ENCODE results near the gene DRGX. TPM values are rescaled to one million over a fixed set of nuclear protein-coding genes. Genes with fewer than 3 reads are reported as not detected.

Gene DRGX
- total and polyA plus RNA-seq, 2 donors (not counting 3 experiments of a cell fraction or from before 2014, with no cell fraction given) = not detected

GRCh38 chr10:49375611-49376010 is 20.3 kb downstream of the DRGX start:
- dilution Hi-C loops (cut with MboI; ENCODE audit: extremely low pct_ligation_motif_present, low sequenced_read_pairs) (no loop called here), intact Hi-C loops (cut with micrococcal nuclease) (no loop called here)
- no peaks in the 10 kb centered on the region for H3K36me3 ChIP-seq (ENCODE audit: control insufficient read depth in 2 of 2, extremely low read depth in 1 of 2, insufficient read depth in 2 of 2, low read length in 2 of 2)
- no peak overlapping the region for H3K9ac ChIP-seq (replicated peaks; ENCODE audit: extremely low read depth, insufficient read depth, low read length)
- POLR2A ChIA-PET = no interaction called here
- H3K9me1 ChIP-seq (replicated peaks; ENCODE audit: control insufficient read depth, extremely low read depth, insufficient read depth, low read length) = no peaks in the 10 kb centered on the region
- no peaks in the 10 kb centered on the region for H3K79me2 ChIP-seq (ENCODE audit: control insufficient read depth, insufficient read depth, low read length)
- H3K27ac ChIP-seq (ENCODE audit: insufficient read depth, low read depth, low read length) = no peak overlapping the region
- FAIRE-seq (no peak), DNase-seq (ENCODE audit: low read depth, low spot score) (no peak)
- peaks cover 2 to 14% of the 10 kb centered on the region in 2 experiments for H3K27me3 ChIP-seq (ENCODE audit: control insufficient read depth in 2 of 2, insufficient read depth in 2 of 2, low read length in 2 of 2)
- H2AFZ ChIP-seq (ENCODE audit: low read depth, low read length) = no peak overlapping the region
- no peaks in the 10 kb centered on the region for H3K4me1 ChIP-seq (ENCODE audit: control insufficient read depth, extremely low read depth, insufficient read depth, low read length)
- H3K4me2 ChIP-seq (ENCODE audit: insufficient read depth, low read length) = no peak overlapping the region
- no peaks in the 10 kb centered on the region for H4K20me1 ChIP-seq (replicated peaks; ENCODE audit: control insufficient read depth, extremely low read depth, insufficient read depth, low read length)
- H3K4me3 ChIP-seq (replicated peaks in 1 of 3; ENCODE audit: insufficient read depth in 1 of 3, low read depth in 1 of 3, low read length in 3 of 3) = no peak overlapping the region
- BruUV-seq (replicated peaks) = no TSS peak
- H3K9me3 ChIP-seq (replicated peaks; ENCODE audit: control insufficient read depth, insufficient read depth, low read length) = no peaks in the 10 kb centered on the region
- CTCF ChIA-PET = no interaction called here
- TF ChIP-seq FOS (IDR thresholded peaks at IDR 0.05; ENCODE audit: borderline replicate concordance, insufficient read depth, low read length) = no peak
- no peak for TF ChIP-seq MAX (IDR thresholded peaks at IDR 0.05; ENCODE audit: insufficient read depth, insufficient read length)
- TF ChIP-seq POLR2A (IDR thresholded peaks at IDR 0.05; ENCODE audit: low read depth, low read length) = no peak
- TF ChIP-seq EZH2 (IDR thresholded peaks at IDR 0.05; ENCODE audit: borderline replicate concordance, low read depth, low read length, severe bottlenecking) = no peak
- TF ChIP-seq GATA2 (IDR thresholded peaks at IDR 0.05; ENCODE audit: insufficient read depth, insufficient read length, low read depth, low read length) = no peak
- no peak for TF ChIP-seq MYC (IDR thresholded peaks at IDR 0.05; ENCODE audit: low read depth, low read length)
- no peak for TF ChIP-seq JUN (IDR thresholded peaks at IDR 0.05; ENCODE audit: borderline replicate concordance, insufficient read depth, insufficient read length, low read depth)
- no peak for TF ChIP-seq CTCF (IDR thresholded peaks at IDR 0.05; ENCODE audit: extremely low read depth in 1 of 2, insufficient read depth in 1 of 2, low read depth in 1 of 2, low read length in 2 of 2)
- TF ChIP-seq POLR2AphosphoS5 (IDR thresholded peaks at IDR 0.05; ENCODE audit: insufficient read depth, low read depth, low read length) = no peak

Data from endothelial cell of umbilical vein (primary cell).